Measurements from ENCODE around the gene CDK11B. TPM values are rescaled to one million over a fixed set of nuclear protein-coding genes. Genes with fewer than 3 reads are reported as not detected.

Gene CDK11B
- total and polyA plus RNA-seq, 2 donors (not counting 1 experiment from before 2014, with no cell fraction given) = 14.1 to 36.3 TPM

GRCh38 chr1:1610796-1611195, 48.0 kb downstream of the CDK11B start:
- WGBS (ENCODE audit: insufficient coverage) = 95% methylated on average over 9 of the region's 9 CpGs
- TF ChIP-seq EZH2 (IDR thresholded peaks at IDR 0.05; ENCODE audit: borderline replicate concordance, insufficient read depth, low read depth, low read length, poor library complexity, severe bottlenecking) (no peak), CTCF (IDR thresholded peaks at IDR 0.05) (no peak)
- H3K9ac ChIP-seq (ENCODE audit: low read length) = no peak overlapping the region
- no peaks in the 10 kb centered on the region for H3K36me3 ChIP-seq (replicated peaks in 1 of 2; ENCODE audit: control extremely low read depth in 1 of 2, control insufficient read depth in 1 of 2, extremely low read depth in 1 of 2, insufficient read depth in 2 of 2, low read length in 1 of 2)
- no peak overlapping the region for H2AFZ ChIP-seq (ENCODE audit: insufficient read depth, low read depth, low read length, poor library complexity, severe bottlenecking)
- H3K4me3 ChIP-seq (ENCODE audit: control extremely low read depth in 1 of 5, extremely low read depth in 1 of 5, insufficient read depth in 1 of 5, low read depth in 2 of 5, low read length in 4 of 5) = no peak overlapping the region
- ATAC-seq (ENCODE audit: low read depth) (no peak), DNase-seq (no peak)
- H3K79me2 ChIP-seq (ENCODE audit: control insufficient read depth, insufficient read depth, low read length) = peaks cover 15% of the 10 kb centered on the region
- H3K4me3 Mint-ChIP-seq = no peak overlapping the region
- no peaks in the 10 kb centered on the region for H3K9me3 Mint-ChIP-seq (ENCODE audit: insufficient read depth)
- no peak overlapping the region for H3K4me2 ChIP-seq (replicated peaks; ENCODE audit: low read depth, low read length, poor library complexity, severe bottlenecking)
- H3K9me3 ChIP-seq (ENCODE audit: control extremely low read depth in 1 of 3, control insufficient read depth in 2 of 3, insufficient read depth in 1 of 3, low read length in 2 of 3) = no peaks in the 10 kb centered on the region
- ChIA-PET POLR2A (no interaction called here), CTCF (no interaction called here)
- H3K4me1 Mint-ChIP-seq = peaks cover 29% of the 10 kb centered on the region
- H3K27me3 Mint-ChIP-seq = no peaks in the 10 kb centered on the region
- peaks cover 20 to 25% of the 10 kb centered on the region in 2 donors for H3K4me1 ChIP-seq (ENCODE audit: control insufficient read depth in 2 of 2, insufficient read depth in 2 of 2, low read length in 2 of 2)
- H3K27ac ChIP-seq (ENCODE audit: low read length in 2 of 2) = no peak overlapping the region
- H4K20me1 ChIP-seq (ENCODE audit: control insufficient read depth, insufficient read depth, low read length, poor library complexity, severe bottlenecking) = peaks cover 6% of the 10 kb centered on the region
- H3K27me3 ChIP-seq (replicated peaks in 1 of 4; ENCODE audit: control extremely low read depth in 1 of 4, control insufficient read depth in 3 of 4, insufficient read depth in 4 of 4, low read length in 3 of 4) = no peaks in the 10 kb centered on the region
- H3K27ac Mint-ChIP-seq = no peak overlapping the region
- intact Hi-C loops (cut with micrococcal nuclease) = no loop called here

- intact Hi-C loops (cut with micrococcal nuclease) = no loop called here
- no peaks in the 10 kb centered on the region for H3K36me3 ChIP-seq (replicated peaks in 1 of 2; ENCODE audit: control extremely low read depth in 1 of 2, control insufficient read depth in 1 of 2, extremely low read depth in 1 of 2, insufficient read depth in 2 of 2, low read length in 1 of 2)
These were observed 48.9 kb downstream of the CDK11B start for GRCh38 chr1:1609822-1610485.

More at GRCh38 chr1:1609822-1610485, 48.9 kb downstream of the CDK11B start:
- H3K9me3 ChIP-seq (ENCODE audit: control extremely low read depth in 1 of 3, control insufficient read depth in 2 of 3, insufficient read depth in 1 of 3, low read length in 2 of 3) = no peaks in the 10 kb centered on the region
- no peak for TF ChIP-seq EZH2 (IDR thresholded peaks at IDR 0.05; ENCODE audit: borderline replicate concordance, insufficient read depth, low read depth, low read length, poor library complexity, severe bottlenecking)
- TF ChIP-seq CTCF (IDR thresholded peaks at IDR 0.05) = no peak
- no peak overlapping the region for H3K9ac ChIP-seq (ENCODE audit: low read length)
- no peak overlapping the region for H3K27ac ChIP-seq (ENCODE audit: low read length in 2 of 2)
- Mint-ChIP-seq H3K9me3 (ENCODE audit: insufficient read depth) (no peaks in the 10 kb centered on the region), H3K4me3 (no peak overlapping the region), H3K4me1 (peaks cover 29% of the 10 kb centered on the region), H3K27me3 (no peaks in the 10 kb centered on the region), H3K27ac (no peak overlapping the region)
- DNase-seq = no peak
- peaks cover 6% of the 10 kb centered on the region for H4K20me1 ChIP-seq (ENCODE audit: control insufficient read depth, insufficient read depth, low read length, poor library complexity, severe bottlenecking)
- POLR2A ChIA-PET = interaction anchor here (0.7 kb wide), 1 partner anchor 38 kb away, joined by 3 read pairs; no protein-coding TSS in a partner anchor
- no peak overlapping the region for H3K4me3 ChIP-seq (ENCODE audit: control extremely low read depth in 1 of 5, extremely low read depth in 1 of 5, insufficient read depth in 1 of 5, low read depth in 2 of 5, low read length in 4 of 5)
- CTCF ChIA-PET = interaction anchor here (0.5 kb wide), 1 partner anchor 286 kb away, joined by 3 read pairs; no protein-coding TSS in a partner anchor
- ATAC-seq (ENCODE audit: low read depth) = no peak
- peaks cover 20 to 25% of the 10 kb centered on the region in 2 donors for H3K4me1 ChIP-seq (ENCODE audit: control insufficient read depth in 2 of 2, insufficient read depth in 2 of 2, low read length in 2 of 2)
- no peaks in the 10 kb centered on the region for H3K27me3 ChIP-seq (replicated peaks in 1 of 4; ENCODE audit: control extremely low read depth in 1 of 4, control insufficient read depth in 3 of 4, insufficient read depth in 4 of 4, low read length in 3 of 4)
- peaks cover 14% of the 10 kb centered on the region for H3K79me2 ChIP-seq (ENCODE audit: control insufficient read depth, insufficient read depth, low read length)
- no peak overlapping the region for H3K4me2 ChIP-seq (replicated peaks; ENCODE audit: low read depth, low read length, poor library complexity, severe bottlenecking)
- WGBS (ENCODE audit: insufficient coverage) = 86% methylated on average over 8 of the region's 12 CpGs
- H2AFZ ChIP-seq (ENCODE audit: insufficient read depth, low read depth, low read length, poor library complexity, severe bottlenecking) = no peak overlapping the region

Data from B cell (primary cell).